IPS-11a (cell line): ENCODE data around the gene PCGF3.
"Not testable (repeated sequence)": the region's sequence is repeated elsewhere in the genome, so short reads cannot be mapped to it uniquely, and the experiment has no call there.

Source experiments
- H3K4me3 ChIP-seq: one replicate; pipeline ENCODE4 v1.5.1; 2013; ENCODE audit warnings: low read depth, low read length, control low read depth

PCGF3 gene

GRCh38 chr4:667545-667925 is 38.1 kb upstream of the PCGF3 start:
- H3K4me3 ChIP-seq: no peak overlapping the region

GRCh38 chr4:668219-668618 is 37.4 kb upstream of the PCGF3 start:
- H3K4me3 ChIP-seq: not testable (repeated sequence)

DNA sequence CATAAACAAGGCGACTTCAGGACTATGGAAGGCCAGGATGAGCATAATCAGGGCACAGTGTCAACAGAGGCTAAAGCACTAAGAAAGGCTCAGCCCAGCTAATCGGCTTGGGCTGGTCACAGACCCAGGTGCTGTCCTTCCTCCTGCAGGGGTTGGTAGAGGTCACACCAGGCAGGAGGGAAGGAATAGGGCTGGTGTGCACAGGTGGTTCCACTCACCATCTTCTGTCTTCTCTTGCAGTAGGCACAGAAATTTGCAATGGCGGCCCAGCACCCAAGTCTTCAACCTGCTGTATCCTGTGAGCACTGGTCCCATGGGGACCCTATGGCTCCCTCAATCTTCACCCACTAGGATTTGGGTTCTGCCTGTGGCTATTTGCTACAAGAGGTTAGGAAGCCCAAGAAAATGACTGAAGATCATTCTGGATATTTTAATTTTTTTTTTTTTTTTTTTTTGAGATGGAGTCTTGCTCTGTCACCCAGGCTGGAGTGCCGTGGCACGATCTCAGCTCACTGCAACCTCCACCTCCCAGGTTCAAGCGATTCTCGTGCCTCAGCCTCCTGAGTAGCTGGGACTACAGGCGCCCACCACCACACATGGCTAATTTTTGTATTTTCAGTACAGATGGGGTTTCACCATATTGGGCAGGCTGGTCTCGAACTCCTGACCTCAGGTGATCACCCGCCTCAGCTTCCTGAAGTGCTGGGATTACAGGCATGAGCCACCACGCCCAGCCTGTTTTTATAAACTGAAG is 35.6 kb upstream of the PCGF3 start:
- not testable (repeated sequence) for H3K4me3 ChIP-seq

DNA sequence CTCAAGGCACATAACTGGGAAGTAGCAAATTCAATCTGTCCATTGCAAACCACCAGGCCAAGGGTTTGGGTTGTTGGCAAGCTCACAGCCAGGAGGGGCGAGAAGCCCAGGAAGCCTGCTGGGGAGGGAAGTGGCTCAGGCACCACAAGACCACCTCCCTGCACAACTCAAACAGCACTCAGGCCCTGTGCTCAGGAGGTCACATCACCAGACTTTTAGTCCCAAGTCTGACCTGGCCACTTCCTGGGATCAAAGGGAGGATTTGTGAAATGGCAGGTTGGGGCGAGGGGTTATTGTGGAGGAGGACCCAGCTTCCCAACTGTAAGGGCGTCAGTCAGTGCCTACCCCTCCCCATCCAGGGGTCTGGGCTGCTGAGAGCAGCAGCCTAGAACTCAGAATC is 33.9 kb upstream of the PCGF3 start:
- no peak overlapping the region for H3K4me3 ChIP-seq

- H3K4me3 ChIP-seq: peak overlapping the region; percentile 81
These were observed 32.1 kb upstream of the PCGF3 start for GRCh38 chr4:673349-674091.

DNA sequence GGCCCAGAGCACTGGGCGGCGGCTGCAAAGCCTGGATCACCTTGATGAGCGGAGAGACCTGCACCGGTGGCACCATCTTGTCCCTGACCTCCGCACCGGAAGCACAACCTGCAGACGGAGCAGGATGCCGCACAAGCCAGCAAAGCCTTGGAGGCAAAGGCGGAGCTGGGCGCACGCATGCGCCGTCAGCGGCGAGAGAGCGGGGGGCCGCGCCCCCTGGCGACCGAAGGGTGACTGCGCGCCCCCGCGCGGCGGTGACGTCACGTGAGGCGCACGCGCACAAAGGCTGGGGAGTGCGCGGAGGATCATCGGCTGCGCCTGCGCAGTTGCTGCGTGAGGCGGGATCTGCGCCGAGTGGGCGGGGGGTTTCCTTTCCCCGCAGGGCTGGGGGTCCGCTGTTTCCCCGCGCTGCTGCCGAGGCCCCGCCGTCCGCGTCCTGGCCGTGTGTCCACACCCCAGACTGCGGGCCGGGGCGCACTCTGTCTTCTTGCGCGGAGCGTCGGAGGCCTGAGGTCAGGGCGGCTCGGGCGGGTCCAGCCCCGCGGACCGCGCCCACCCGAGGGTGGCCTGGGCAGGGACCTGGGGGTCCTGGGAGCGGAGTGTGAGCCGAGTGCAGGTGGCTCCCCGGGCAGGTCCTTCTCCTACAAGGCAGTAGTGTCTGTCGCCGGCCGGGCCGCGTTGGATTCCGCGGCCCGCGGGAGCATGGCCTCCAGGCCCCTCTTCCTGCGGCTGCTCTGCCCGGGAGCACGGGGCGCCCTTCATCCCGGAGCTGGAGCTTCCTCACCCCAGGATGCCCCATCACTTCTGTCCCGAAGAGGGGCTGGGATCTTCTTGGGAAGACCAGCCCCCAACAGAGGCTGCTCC is 31.2 kb upstream of the PCGF3 start, which contains the start of the genes ATP5ME and MYL5:
Gene ATP5ME (minus strand): TSS at position 105 of the 864 bp plus-strand sequence. CDS start 29 bp downstream, at position 76.
Gene MYL5 (plus strand): TSS at position 371 of the 864 bp plus-strand sequence. CDS start 3,485 bp downstream, outside the sequence.
- peak within 1 kb of the TSS; percentile 81 for H3K4me3 ChIP-seq

GRCh38 chr4:675036-675882 is 30.4 kb upstream of the PCGF3 start:
- H3K4me3 ChIP-seq: peak overlapping the region; percentile 81

DNA sequence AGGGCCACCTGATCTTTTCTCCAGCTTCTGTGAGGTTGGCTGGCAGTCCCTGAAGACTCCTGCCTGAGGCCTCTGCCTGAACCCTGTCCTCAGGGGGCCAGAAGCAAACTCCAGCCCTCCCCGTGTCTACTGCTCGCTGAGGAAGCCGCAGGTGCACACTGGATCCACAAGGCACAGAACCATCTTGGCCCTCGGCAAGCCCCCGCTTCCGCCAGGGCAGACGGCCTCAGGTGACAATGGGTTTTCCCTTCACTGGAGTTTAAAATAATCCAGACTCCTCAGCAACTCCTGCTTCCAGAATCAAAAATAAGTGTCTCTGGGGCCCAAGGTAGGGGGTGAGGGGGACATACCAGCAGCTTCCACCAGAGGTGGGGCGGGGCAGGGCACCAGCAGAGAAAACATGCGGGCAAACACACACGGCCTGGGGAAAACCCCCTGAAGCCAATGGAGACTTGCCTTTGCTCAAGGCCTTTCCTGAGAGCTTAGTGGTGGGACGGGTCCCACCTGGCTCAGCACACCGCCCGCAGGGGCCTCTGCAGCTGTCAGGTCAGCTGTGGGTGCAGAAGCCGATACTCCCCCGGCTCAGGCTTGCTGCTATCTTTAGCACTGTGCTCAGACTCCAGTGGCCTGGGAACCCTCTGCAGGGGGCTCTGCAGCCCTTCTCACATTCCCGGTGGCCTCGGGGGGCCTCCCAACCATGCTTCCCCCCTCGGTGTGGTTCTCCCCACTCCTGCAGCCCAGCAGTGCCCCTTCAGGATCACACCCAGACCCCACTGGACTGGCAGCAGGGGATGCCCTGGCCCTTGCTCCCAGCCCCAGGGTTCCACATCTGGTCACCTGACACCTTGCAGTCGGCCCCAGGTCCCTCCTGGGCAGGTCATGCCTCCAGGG is 29.4 kb upstream of the PCGF3 start:
- no peak overlapping the region for H3K4me3 ChIP-seq

DNA sequence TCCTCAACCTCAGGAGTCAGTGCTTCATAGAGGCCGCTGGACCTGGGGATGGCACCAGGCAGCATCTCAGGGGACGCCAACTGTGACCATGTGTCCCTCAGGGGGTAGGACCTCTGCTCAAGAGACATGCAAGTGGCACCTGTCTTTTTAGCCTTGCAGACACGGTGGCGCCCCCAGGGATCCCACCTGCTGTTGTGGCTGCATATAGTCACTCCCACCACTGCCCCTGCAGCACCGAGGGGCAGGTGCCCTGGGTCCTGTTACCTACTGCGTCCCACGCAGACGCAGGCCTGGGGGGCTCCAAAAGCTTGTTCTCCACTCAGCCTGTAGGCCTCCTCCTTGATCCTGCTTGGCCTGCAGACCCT is 28.8 kb upstream of the PCGF3 start:
- H3K4me3 ChIP-seq: no peak overlapping the region

- H3K4me3 ChIP-seq: no peak overlapping the region
These were observed 28.0 kb upstream of the PCGF3 start for GRCh38 chr4:677431-678293.

DNA sequence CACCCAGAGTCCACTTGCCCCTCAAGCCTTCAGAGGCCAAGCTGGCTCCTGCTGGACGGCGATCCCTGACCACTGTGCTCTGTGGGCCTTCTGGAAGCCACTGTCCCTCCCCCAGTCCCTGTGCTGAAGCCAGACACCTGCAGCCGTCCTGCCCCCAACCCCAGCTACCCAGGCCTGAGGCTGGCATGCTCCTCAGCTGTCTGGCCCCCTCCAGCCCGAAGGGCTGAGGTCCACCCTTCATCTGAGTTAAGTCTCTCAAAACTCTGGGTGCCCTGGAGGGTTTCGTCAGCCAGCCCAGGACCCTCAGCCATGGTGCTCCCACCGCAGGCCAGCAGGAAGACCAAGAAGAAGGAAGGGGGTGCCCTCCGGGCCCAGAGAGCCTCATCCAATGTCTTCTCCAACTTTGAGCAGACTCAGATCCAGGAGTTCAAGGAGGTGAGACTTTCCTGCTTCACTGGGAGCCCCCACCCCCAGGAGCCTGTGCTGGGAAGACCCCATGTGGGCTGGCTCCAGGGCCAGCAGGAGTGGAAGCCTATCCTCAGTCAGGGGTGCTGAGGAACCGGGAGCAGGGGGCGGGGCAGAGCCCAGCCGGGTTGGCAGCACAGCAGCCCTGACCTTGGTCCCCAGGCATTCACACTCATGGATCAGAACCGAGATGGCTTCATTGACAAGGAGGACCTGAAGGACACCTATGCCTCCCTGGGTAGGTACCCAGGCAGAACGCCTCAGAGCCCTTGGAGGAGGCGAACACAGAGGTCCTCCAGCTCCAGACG is 27.1 kb upstream of the PCGF3 start:
- H3K4me3 ChIP-seq: no peak overlapping the region

GRCh38 chr4:679104-679481 is 26.5 kb upstream of the PCGF3 start:
- no peak overlapping the region for H3K4me3 ChIP-seq

DNA sequence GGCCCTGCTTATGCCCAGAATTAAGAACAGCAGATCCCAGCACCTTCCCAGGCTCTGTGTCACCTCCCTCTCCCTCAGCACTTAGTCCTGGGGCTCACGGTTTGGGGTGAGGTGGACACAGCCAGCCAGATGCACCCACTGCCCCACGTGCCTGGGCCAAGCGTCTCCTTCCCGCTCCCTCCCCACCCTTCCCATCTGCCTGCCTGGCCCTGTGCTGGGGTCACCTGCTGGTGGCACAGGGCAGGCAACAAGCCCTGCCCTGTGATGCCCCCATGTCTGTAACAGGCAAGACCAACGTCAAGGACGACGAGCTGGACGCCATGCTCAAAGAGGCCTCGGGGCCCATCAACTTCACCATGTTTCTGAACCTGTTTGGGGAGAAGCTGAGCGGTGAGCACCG is 26.0 kb upstream of the PCGF3 start:
- no peak overlapping the region for H3K4me3 ChIP-seq

- no peak overlapping the region for H3K4me3 ChIP-seq
These were observed 25.5 kb upstream of the PCGF3 start for GRCh38 chr4:680091-680490.

- no peak overlapping the region for H3K4me3 ChIP-seq
These were observed 25.1 kb upstream of the PCGF3 start for GRCh38 chr4:680551-680927.

- peak overlapping the region; percentile 13 for H3K4me3 ChIP-seq
These were observed 24.5 kb upstream of the PCGF3 start for GRCh38 chr4:680928-681645.

GRCh38 chr4:681736-682451 is 23.7 kb upstream of the PCGF3 start:
- H3K4me3 ChIP-seq: no peak overlapping the region
